Measurements from ENCODE around the gene EPHB1.

Gene EPHB1

GRCh38 chr3:135068011-135068410 is 273.0 kb downstream of the EPHB1 start (continued):
- TF ChIP-seq ESRRG (CRISPR knock-in tag; IDR thresholded peaks at IDR 0.05) = no peak
- TF ChIP-seq CSRNP3 (CRISPR knock-in tag; IDR thresholded peaks at IDR 0.05) = no peak
- no peak for TF ChIP-seq CREB5 (CRISPR knock-in tag; IDR thresholded peaks at IDR 0.05; ENCODE audit: low read depth)
- no peak for TF ChIP-seq BACH2 (CRISPR knock-in tag; IDR thresholded peaks at IDR 0.05; ENCODE audit: borderline replicate concordance)

- ATAC-seq = no peak
- TF ChIP-seq GLIS3 (CRISPR knock-in tag; IDR thresholded peaks at IDR 0.05) (no peak), TCF4 (CRISPR knock-in tag; IDR thresholded peaks at IDR 0.05; ENCODE audit: borderline replicate concordance) (no peak), ARNTL (CRISPR knock-in tag; IDR thresholded peaks at IDR 0.05; ENCODE audit: borderline replicate concordance, low read depth) (no peak), OSR1 (CRISPR knock-in tag; IDR thresholded peaks at IDR 0.05) (no peak), PATZ1 (CRISPR knock-in tag; IDR thresholded peaks at IDR 0.05; ENCODE audit: borderline replicate concordance) (no peak), PPARA (CRISPR knock-in tag; IDR thresholded peaks at IDR 0.05; ENCODE audit: borderline replicate concordance) (no peak), ZFP30 (CRISPR knock-in tag; IDR thresholded peaks at IDR 0.05) (no peak)
Measured at GRCh38 chr3:135069406-135069805, 274.3 kb downstream of the EPHB1 start.

- TF ChIP-seq ISL1 (CRISPR knock-in tag; IDR thresholded peaks at IDR 0.05) = no peak
- TF ChIP-seq CREB5 (CRISPR knock-in tag; IDR thresholded peaks at IDR 0.05; ENCODE audit: low read depth) = no peak
- no peak for TF ChIP-seq ZFP3 (CRISPR knock-in tag; IDR thresholded peaks at IDR 0.05)
- TF ChIP-seq RARB (CRISPR knock-in tag; IDR thresholded peaks at IDR 0.05) = no peak
- no peak for TF ChIP-seq ZNF8 (CRISPR knock-in tag; IDR thresholded peaks at IDR 0.05)
- TF ChIP-seq TCF4 (CRISPR knock-in tag; IDR thresholded peaks at IDR 0.05; ENCODE audit: borderline replicate concordance) = no peak
- TF ChIP-seq ARNTL (CRISPR knock-in tag; IDR thresholded peaks at IDR 0.05; ENCODE audit: borderline replicate concordance, low read depth) = no peak
- no peak for TF ChIP-seq PATZ1 (CRISPR knock-in tag; IDR thresholded peaks at IDR 0.05; ENCODE audit: borderline replicate concordance)
- TF ChIP-seq TOX (CRISPR knock-in tag; IDR thresholded peaks at IDR 0.05; ENCODE audit: borderline replicate concordance) = no peak
- TF ChIP-seq ZNF70 (CRISPR knock-in tag; IDR thresholded peaks at IDR 0.05) = no peak
- TF ChIP-seq CSDC2 (CRISPR knock-in tag; IDR thresholded peaks at IDR 0.05) = no peak
- TF ChIP-seq CSRNP3 (CRISPR knock-in tag; IDR thresholded peaks at IDR 0.05) = no peak
- TF ChIP-seq ESRRG (CRISPR knock-in tag; IDR thresholded peaks at IDR 0.05) = no peak
- TF ChIP-seq GLIS3 (CRISPR knock-in tag; IDR thresholded peaks at IDR 0.05) = no peak
- no peak for TF ChIP-seq SNAI2 (CRISPR knock-in tag; IDR thresholded peaks at IDR 0.05)
- no peak for TF ChIP-seq ZNF565 (CRISPR knock-in tag; conservative IDR thresholded peaks at IDR 0.05; ENCODE audit: low read depth)
Measured at GRCh38 chr3:135071483-135071882, 276.4 kb downstream of the EPHB1 start.

More at GRCh38 chr3:135071483-135071882, 276.4 kb downstream of the EPHB1 start:
- ATAC-seq = no peak

Measured in SK-N-SH treated with all-trans-retinoic acid at 6 μM for 48 hours (cell line).